ENCODE data around the gene NPY1R.

Gene NPY1R

GRCh38 chr4:163332526-163333406 is at the start of gene NPY1R:
Gene NPY1R (minus strand): TSS chr4:163332596. CDS start chr4:163326554, 6,042 bp downstream.
- no peak for DNase-seq

GRCh38 chr4:163380703-163381102 is 48.3 kb upstream of the NPY1R start:
- DNase-seq, result no peak

- DNase-seq, result no peak
These were observed 46.3 kb upstream of the NPY1R start for GRCh38 chr4:163378661-163379060.

GRCh38 chr4:163372029-163372428 is 39.6 kb upstream of the NPY1R start:
- DNase-seq, result no peak

- no peak for DNase-seq
These were observed 35.3 kb upstream of the NPY1R start for GRCh38 chr4:163367651-163368050.

GRCh38 chr4:163356104-163356503 is 23.7 kb upstream of the NPY1R start:
- no peak for DNase-seq

- no peak for DNase-seq
These were observed 20.7 kb upstream of the NPY1R start for GRCh38 chr4:163353054-163353453.

GRCh38 chr4:163350672-163351071 is 18.3 kb upstream of the NPY1R start:
- DNase-seq, result no peak

- DNase-seq, result no peak
These were observed 12.0 kb upstream of the NPY1R start for GRCh38 chr4:163344147-163345125.

GRCh38 chr4:163343604-163344146 is 11.3 kb upstream of the NPY1R start, which contains the start of gene NPY5R:
Gene NPY5R (plus strand): TSS chr4:163343892. CDS start chr4:163350274, 6,382 bp downstream.
- no peak for DNase-seq

GRCh38 chr4:163335384-163335783 is 3.0 kb upstream of the NPY1R start:
- no peak for DNase-seq

GRCh38 chr4:163331629-163332376 is 593 bp downstream of the NPY1R start:
- DNase-seq, result no peak

GRCh38 chr4:163330916-163331628 is 1.3 kb downstream of the NPY1R start:
- DNase-seq, result no peak

- DNase-seq, result no peak
These were observed 15.3 kb downstream of the NPY1R start for GRCh38 chr4:163317110-163317509.

GRCh38 chr4:163309466-163309865 is 22.9 kb downstream of the NPY1R start:
- DNase-seq, result no peak

- DNase-seq, result no peak
These were observed 29.3 kb downstream of the NPY1R start for GRCh38 chr4:163303069-163303468.

- DNase-seq, result no peak
These were observed 32.0 kb downstream of the NPY1R start for GRCh38 chr4:163300445-163300844.

- DNase-seq, result no peak
These were observed 37.3 kb downstream of the NPY1R start for GRCh38 chr4:163295138-163295537.

GRCh38 chr4:163284304-163284703 is 48.1 kb downstream of the NPY1R start:
- DNase-seq, result no peak

GRCh38 chr4:163280703-163281519 is 51.5 kb downstream of the NPY1R start:
- no peak for DNase-seq

- no peak for DNase-seq
These were observed 52.7 kb downstream of the NPY1R start for GRCh38 chr4:163279713-163280112.

Data from activated CD4-positive, alpha-beta T cell treated with anti-CD3 and anti-CD28 coated beads, Interleukin-2, amount 50 U/mL, for 4 hours (primary cell).